Measurements from ENCODE around the gene FNDC11.
"Not testable (repeated sequence)": the region's sequence is repeated elsewhere in the genome, so short reads cannot be mapped to it uniquely, and the experiment has no call there.

FNDC11 gene

GRCh38 chr20:63567386-63568169 lies 13.6 kb downstream of the FNDC11 start:
- peak; percentile 71 for DNase-seq

GRCh38 chr20:63568170-63568981 lies 14.4 kb downstream of the FNDC11 start:
- no peak for DNase-seq

GRCh38 chr20:63568986-63569949 lies 15.3 kb downstream of the FNDC11 start:
- no peak for DNase-seq

- no peak for DNase-seq
Observed at GRCh38 chr20:63570281-63571086, 16.5 kb downstream of the FNDC11 start.

GRCh38 chr20:63571087-63571478 lies 17.1 kb downstream of the FNDC11 start:
- not testable (repeated sequence) for DNase-seq

GRCh38 chr20:63572071-63572787 lies 18.3 kb downstream of the FNDC11 start:
- no peak for DNase-seq

GRCh38 chr20:63572788-63573646 lies 19.1 kb downstream of the FNDC11 start:
- DNase-seq = no peak

GRCh38 chr20:63573647-63574131 lies 19.7 kb downstream of the FNDC11 start:
- DNase-seq = no peak

GRCh38 chr20:63574156-63574828 lies 20.3 kb downstream of the FNDC11 start, which contains the start of gene HELZ2:
HELZ2 (minus strand) TSS chr20:63574239; CDS start chr20:63572385, 1,854 bp downstream.
- DNase-seq = peak; percentile 85

- DNase-seq = no peak
Observed at GRCh38 chr20:63574829-63575743, 21.1 kb downstream of the FNDC11 start.

- DNase-seq = no peak
Observed at GRCh38 chr20:63576311-63576710, 22.4 kb downstream of the FNDC11 start.

- DNase-seq = no peak
Observed at GRCh38 chr20:63577317-63577894, 23.4 kb downstream of the FNDC11 start.

- DNase-seq = no peak
Observed at GRCh38 chr20:63578224-63579016, 24.5 kb downstream of the FNDC11 start.

GRCh38 chr20:63579017-63579694 lies 25.2 kb downstream of the FNDC11 start:
- no peak for DNase-seq

GRCh38 chr20:63580796-63581461 lies 27.0 kb downstream of the FNDC11 start:
- DNase-seq = peak; percentile 83

Measured in CD4-positive, alpha-beta T cell treated with Interleukin-10 for 1 hour (primary cell).